GM19035 (cell line): ENCODE results near the gene SBK3.
"Not testable (repeated sequence)": the region's sequence is repeated elsewhere in the genome, so short reads cannot be mapped to it uniquely, and the experiment has no call there.

Experiments used
- ATAC-seq: cut with Tn5 transposase; IDR thresholded peaks from one replicate; pipeline ENCODE4 v1.9.1; 2021; ENCODE audit not compliant: unreplicated experiment

The SBK3 gene

DNA sequence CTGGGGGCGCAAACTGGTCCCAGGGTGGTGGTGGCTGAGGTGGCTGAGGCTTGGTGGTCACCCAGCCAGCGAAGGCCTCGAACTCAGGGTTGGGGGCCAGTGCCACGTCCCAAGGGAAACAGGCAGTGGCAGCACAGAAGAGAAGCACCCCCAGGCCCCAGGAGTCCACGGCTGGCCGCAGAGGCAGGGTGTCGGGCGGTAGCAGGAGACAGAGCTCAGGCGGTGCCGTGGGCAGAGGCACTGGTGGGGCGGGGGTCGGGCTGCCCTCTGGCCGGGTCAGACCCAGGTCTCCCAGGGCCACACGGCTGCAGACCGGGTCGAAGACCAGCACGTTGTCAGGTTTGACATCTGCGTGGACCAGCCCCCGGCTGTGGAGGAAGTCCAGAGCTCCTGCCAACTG, 4.3 kb downstream of the SBK3 start:
- ATAC-seq, result no peak

GRCh38 chr19:55540619-55541018, 4.7 kb downstream of the SBK3 start:
- no peak for ATAC-seq

GRCh38 chr19:55539090-55539984, 6.0 kb downstream of the SBK3 start:
- no peak for ATAC-seq

DNA sequence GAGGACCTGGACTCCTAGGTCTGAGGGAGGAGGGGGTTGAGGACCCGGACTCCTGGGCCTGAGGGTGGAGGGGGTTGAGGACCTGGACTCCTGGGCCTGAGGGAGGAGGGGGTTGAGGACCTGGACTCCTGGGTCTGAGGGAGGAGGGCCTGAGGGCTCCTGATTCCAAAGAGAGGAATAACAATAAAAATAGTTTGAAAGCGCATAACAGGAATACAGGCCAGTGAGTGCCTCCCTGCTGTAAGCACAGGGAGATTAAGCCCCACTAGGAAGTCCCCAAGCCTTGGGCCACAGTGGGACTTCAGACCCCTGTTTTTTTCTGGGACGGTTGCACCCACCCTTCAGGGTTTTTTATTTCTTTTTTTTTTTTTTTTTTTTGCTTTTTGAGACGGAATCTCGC, 7.2 kb downstream of the SBK3 start:
- no peak for ATAC-seq

GRCh38 chr19:55537741-55538111, 7.6 kb downstream of the SBK3 start:
- no peak for ATAC-seq

- no peak for ATAC-seq
These were observed 8.2 kb downstream of the SBK3 start, which contains the start of gene SBK2 for GRCh38 chr19:55536951-55537740. Gene SBK2 (minus strand): TSS chr19:55537133. CDS start chr19:55536294, 839 bp downstream.

- ATAC-seq, result no peak
These were observed 9.0 kb downstream of the SBK3 start for GRCh38 chr19:55536366-55536765.

- no peak for ATAC-seq
These were observed 9.4 kb downstream of the SBK3 start for GRCh38 chr19:55535965-55536350.

DNA sequence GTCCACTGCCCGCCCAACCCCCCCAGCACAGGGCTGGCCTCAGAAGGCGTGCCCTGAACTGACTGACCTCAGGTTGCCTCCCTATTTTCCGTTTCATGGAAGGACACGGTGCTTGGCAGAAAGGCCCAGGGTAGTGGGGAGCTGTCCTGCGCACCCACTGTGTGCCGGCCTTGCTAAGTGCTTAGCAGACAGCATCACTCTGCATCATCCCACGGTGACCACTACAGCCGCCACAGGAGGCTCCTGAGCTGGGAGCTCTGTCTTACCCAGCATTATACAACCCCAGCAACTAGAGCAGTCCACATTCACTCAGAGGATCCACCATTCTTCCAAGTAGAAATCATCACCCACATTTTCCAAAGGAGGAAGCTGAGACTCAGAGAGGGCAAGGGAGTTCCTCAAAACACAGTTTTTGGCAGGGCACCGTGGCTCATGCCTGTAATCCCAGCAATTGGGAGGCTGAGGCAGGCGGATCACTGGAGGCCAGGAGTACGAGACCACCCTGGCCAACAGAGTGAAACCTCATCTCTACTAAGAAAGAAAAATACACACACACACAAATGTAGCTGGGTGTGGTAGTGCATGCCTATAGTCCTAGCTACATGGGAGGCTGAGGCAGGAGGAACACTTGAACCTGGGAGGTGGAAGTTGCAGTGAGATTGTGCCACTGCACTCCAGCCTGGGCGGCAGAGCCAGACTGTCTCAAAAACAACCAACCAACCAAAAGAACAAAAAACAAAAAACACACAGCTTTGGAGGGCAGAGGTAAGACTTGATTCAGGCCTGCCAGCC, 10.0 kb downstream of the SBK3 start:
- no peak for ATAC-seq

- not testable (repeated sequence) for ATAC-seq
These were observed 11.1 kb downstream of the SBK3 start for GRCh38 chr19:55534280-55534679.

DNA sequence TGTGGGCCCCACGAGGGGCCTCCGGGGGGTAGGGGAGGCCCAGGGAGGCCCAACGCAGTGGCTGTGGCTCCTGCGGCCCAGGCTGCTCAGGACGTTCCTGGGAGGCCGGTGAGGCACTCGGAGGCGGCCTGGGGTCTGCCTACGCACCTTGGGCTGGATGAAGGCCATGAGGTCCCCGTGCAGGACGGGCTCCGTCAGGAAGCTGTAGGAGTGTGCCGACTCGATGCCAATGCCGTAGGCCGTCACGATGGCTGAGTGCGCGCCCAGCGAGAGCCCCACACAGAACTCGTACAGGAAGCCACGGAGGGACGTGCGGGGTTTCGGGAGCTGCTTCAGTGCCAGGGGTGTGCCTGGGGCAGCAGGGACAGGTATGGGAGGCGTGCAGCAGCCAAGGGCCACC, 14.3 kb downstream of the SBK3 start:
- ATAC-seq, result no peak

- no peak for ATAC-seq
These were observed 15.6 kb downstream of the SBK3 start for GRCh38 chr19:55529636-55530234.

DNA sequence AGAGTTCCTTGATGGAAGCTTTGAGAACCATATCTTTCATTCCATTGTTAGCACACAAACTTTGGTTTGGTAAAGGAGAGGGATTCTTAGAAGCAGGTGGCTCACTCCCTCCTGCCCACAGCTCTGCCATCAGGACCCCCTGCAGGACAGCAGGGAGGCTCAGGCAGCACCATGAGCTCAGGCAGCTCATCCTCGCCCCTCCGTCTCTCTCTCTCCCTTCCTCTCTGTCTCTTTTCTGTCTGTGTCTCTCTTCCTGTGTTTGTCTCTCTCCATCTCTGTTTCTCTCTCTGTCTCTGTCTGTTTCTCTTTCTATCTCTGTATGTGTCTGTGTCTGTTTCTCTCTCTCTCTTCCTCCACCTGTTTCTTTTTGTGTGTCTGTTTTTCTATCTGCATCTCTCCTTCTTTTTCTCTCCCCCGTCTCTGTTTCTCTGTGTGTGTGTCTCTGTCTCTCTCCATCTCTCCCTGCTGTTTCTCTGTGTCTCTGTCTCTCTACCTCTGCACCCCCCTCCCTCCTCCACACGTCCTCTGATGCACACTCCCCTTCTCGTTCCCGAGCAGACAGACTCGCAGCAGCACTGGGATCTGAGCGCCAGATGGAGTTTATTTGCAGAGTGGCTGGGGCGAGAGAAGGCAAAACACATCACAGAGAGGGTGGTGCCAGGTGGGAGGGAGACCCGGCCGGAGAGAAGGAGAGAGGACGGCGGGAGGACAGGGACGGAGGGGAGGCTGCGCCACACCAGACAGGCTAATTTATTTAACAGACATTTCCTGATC, 17.1 kb downstream of the SBK3 start:
- no peak for ATAC-seq

DNA sequence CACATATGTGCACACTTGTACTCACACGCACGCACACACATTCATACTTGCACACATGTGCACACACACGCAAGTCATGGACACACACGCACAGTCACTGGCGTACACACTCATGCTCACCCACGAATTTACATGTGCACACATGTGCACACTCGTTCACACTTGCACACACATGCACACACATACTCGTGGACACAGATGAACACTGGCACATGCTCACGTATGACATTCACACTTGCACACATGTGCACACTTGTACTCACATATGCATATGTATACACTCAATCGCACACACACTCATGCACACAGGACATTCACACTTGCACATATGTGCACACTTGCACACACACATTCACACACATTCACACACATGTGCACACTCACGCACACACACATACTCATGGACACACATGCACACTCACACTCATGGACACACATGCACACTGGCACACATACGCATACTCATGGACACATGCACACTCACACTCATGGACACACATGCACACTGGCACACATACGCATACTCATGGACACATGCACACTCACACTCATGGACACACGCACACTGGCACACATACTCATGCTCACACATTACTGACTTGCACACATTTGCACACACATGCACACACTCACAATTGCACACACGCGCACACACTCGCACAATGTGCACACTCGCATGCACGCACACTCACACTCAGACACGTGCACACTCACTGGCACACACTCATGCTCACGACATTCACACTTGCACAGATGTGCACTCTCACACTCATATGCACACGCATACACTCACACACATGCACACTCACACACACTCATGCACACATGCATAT, 17.9 kb downstream of the SBK3 start:
- no peak for ATAC-seq

DNA sequence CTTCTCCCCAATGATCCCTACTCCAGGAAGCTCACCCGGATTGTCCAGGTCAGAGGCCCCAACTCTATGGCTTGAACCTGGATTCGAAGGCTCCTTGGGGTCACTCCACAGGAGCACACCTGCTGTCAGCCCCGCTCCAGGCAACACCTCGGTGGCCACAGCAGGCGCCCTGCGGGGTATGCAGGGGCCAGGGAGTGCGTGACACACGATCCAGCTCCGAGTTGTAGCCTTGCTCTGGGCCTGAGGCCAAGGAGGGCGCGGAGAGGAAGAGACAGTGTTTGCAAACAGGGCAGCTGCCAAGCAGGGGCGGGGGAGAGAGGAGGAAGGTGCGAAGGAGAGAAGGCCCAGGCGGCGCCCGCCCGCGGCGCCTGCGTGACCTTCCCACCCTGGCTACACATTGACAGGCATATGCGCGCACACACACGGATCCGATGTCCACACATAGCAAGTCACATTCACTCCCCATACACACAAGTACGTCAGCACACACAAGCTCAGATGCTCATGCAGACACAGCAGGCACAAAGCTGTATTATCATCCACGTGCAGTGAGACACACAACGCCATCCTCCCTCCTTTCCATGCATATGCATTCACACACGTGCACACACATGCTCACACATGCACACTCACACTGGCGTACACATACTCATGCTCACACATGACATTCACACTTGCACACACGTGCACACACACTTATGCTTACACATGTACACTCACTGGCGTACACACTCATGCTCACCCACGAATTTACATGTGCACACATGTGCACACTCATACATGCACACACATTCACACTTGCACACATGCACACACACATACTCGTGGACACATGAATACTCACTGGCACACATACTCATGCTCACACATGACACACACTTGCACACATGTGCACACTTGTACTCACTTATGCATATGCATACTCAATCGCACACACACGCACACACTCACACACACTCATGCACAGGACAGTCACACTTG, 18.8 kb downstream of the SBK3 start:
- no peak for ATAC-seq

- ATAC-seq, result no peak
These were observed 19.8 kb downstream of the SBK3 start for GRCh38 chr19:55525289-55526101.

DNA sequence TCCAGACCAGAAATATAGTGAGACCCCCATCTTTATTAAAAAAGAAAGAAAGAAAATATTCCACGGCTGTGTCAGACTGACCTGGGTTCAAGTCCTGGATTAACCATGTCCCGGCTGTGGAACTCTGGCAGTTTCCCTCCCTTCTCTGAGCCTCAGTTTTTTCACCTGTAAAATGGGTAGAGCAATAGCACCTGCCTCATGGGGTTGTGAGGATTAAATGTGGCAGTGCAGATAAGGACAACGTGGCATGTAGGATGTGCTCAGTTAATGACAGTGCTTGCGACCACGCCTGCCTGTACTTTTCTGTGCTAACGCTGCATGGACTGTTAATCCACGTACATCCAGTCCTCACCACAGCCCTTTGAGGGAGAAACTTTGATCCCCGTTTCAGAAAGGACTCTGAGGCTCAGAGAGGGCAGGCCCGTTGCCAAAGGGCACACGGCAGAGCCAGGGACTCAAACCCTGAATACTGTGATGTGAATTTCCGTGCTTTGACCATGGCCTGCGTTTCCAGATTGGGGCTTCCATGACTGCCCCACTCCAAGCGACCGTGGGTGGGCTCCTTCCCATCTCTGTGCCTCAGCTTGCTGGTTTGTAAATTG, 24.6 kb downstream of the SBK3 start:
- ATAC-seq, result no peak
